GM12874 (cell line): ENCODE results near the gene PPIE.

Experiments used
- TF ChIP-seq, protein P1 (sequence below): IDR thresholded peaks from 2 replicates; pipeline ENCODE4 v1.5.1; 2011; ENCODE audit warnings: low read depth, mild to moderate bottlenecking, control low read depth, low read length, moderate library complexity; ENCODE audit not compliant: insufficient read depth

The PPIE gene

DNA sequence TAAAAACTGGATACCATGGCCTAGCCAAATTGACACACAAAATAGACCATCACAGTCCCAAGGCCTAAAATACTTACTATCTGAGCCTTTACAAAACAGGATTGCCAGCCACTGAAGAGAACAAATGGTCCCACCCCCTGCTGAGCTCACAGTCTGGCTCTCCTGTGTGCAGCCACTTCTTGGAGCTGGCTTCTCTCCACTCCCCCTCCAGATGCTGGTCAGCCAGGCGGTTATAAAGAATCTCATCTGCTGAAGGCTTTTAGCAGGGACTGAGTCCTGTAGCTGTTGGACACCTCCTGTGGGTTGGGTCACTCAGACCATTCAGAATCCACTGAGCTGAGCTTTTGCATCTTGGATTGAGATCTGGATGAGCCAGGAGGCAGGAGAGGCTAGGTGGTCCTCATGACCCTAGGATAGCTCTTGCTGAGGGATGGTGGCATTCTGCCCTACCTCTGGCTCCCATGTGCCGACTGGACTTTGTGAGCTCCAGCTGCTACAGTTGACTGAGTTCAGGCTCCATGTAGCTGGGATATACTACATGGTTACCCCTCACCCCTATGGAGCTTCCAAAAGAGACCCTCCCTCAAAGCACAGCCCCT, 16.3 kb downstream of the PPIE start:
- TF ChIP-seq, protein P1, sequence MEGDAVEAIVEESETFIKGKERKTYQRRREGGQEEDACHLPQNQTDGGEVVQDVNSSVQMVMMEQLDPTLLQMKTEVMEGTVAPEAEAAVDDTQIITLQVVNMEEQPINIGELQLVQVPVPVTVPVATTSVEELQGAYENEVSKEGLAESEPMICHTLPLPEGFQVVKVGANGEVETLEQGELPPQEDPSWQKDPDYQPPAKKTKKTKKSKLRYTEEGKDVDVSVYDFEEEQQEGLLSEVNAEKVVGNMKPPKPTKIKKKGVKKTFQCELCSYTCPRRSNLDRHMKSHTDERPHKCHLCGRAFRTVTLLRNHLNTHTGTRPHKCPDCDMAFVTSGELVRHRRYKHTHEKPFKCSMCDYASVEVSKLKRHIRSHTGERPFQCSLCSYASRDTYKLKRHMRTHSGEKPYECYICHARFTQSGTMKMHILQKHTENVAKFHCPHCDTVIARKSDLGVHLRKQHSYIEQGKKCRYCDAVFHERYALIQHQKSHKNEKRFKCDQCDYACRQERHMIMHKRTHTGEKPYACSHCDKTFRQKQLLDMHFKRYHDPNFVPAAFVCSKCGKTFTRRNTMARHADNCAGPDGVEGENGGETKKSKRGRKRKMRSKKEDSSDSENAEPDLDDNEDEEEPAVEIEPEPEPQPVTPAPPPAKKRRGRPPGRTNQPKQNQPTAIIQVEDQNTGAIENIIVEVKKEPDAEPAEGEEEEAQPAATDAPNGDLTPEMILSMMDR, result no peak

DNA sequence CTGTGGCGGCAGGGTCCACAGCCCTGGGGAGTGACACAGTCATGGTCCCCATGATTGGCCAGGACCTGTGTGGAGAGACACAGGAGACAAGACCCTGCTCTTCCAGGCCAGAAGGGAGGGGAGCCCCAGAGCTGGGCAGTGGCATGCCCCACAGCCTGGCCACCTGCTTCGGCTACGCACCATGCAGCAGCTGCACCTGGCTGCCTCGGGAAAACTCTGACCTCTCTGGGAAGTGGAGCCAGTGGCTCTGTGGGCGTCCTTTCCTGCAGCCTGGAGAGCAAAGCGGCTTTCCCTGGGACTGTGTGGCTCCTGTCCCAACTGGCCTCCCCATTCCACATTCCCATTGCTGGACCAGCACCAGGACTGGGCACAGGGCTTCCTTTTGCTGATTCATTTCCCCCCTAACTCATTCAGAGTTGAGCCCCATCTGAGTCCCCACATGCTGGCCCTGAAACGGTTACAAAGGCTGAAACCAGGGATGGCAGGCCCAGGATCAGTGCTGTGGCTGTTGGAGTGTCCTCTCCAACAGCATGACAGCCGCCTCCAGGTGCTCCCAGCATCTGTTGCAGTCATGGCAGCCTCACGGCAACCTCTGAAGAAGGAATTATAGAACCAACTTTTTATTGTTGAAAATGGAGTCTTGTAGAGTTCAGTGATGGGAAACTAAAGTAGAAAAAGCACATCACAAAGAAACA, 17.4 kb downstream of the PPIE start:
- TF ChIP-seq, protein P1, result no peak

DNA sequence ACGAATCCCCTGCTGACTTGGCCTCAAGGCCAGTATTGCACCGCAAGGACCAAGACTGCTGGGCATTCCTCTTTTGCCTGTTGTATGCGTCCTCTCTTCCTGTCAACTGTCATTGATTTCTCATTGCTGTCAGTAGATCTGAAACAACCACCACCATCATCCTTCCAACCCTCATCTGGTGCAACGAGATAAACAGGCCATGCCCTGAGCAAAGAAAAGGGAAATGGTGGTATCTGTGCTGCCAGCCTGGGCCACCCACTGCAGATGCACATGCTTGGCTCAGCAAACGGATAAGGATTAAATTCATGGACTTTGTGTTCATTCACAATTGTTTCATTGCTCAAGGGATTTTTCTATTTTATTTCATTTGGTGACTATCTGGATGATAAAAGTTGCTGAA, 18.8 kb downstream of the PPIE start:
- TF ChIP-seq, protein P1, result no peak

DNA sequence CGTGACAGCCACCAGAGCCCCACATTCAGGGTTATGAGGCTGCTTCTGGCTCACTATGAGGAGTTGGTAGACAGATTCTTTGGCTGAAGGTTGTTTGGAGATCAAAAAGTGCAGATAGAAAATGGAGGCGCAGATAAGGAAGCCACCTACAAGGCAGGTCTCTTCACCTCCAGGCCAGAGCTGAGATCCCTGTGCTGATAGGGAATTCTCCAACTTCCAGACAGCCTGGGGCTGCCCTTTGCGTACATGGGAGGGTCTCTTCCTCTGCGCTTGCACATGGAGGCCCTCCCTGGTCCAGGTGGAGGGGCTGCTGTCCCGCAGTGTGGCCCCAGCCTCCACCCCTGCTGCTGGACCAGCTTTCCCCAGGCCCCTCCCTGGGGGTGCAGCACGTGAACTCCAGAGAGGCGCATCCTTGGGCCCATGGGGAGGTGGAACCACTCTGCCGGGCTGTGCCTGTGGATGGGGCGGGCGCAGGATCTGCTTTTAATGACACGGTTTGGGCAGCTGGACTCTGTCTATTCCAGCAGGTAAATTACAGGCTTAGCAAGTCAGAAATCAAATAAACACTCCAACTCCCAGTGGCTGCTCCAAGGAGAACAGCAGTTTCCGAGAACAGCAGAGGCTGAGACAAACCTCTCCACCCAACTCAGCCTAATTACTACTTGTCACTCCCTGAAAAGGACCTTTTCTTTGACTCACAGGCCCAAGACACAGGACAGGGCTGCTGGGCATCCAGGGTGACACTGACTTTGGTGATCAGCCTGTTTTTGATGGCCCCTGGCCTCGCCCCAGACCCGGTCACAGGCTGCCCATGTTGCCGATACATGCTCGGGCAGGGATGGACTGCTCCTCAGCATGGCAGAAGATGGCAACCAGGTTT, 20.1 kb downstream of the PPIE start:
- TF ChIP-seq, protein P1, result no peak

DNA sequence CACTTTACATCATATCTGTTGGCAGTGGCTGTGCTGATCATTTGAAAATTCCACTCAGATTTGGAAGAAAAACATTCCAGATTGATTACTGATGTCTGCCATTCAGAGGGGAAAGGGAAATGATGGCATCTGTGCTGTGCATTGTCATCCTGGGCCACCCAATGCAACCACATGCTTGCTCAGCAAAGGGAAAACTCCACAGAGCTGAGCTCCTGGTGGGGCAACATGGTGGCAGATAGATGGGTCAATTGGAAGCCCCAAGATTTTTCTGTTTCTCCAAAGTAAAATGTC, 20.7 kb downstream of the PPIE start:
- TF ChIP-seq, protein P1, result no peak

DNA sequence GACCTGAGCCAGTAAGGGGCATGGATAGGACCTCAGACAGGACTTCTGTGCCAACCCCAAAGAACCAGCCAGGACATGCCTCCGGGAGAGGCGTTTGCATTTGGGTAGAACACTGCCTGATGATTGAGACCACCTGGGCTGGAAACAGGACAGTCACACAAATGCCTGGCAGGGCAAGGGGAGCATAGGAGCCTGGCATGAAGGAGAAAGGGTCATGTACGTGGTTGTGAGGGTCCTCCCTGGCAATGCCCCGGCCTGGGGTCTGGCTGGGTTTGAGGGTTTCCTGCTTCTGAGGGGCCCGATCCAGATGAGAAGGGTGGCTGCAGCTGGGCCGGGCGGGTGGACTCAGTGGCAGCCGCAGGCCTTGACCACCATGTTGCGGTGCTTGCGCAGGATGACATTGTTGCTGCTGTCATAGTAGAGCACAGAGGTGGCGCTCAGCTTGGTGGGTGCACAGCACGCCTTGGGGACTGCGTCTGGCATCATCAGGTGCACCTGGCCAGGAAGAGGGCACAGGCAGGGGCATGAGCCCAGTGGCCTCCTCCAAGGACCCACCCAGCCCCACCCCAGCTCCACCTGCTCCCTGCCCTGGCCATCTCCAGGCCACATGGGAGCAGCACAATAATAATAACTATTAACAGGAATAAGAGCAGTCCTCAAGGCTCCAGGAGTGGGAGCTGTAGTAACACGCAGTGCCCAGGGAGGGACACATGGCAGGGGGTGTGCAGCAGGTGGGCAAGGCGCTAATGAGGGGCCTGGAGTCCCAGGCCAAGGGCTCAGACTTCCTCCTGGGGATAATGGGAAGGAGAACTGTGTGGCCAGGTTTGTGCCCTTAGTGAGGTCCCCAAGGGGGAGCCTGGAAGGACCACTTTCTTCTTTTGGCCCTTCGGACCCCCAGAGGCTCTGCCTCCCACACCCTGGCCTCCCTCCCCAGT, 21.7 kb downstream of the PPIE start:
- TF ChIP-seq, protein P1, result no peak
